Activated naive CD4-positive, alpha-beta T cell (primary cell): Measurements from ENCODE around the gene RPTOR.

Source experiments
- DNase-seq, 4 experiments: peaks; one replicate each; lab custom pipeline; 2025; lab: John Stamatoyannopoulos, UW

The RPTOR gene

DNA sequence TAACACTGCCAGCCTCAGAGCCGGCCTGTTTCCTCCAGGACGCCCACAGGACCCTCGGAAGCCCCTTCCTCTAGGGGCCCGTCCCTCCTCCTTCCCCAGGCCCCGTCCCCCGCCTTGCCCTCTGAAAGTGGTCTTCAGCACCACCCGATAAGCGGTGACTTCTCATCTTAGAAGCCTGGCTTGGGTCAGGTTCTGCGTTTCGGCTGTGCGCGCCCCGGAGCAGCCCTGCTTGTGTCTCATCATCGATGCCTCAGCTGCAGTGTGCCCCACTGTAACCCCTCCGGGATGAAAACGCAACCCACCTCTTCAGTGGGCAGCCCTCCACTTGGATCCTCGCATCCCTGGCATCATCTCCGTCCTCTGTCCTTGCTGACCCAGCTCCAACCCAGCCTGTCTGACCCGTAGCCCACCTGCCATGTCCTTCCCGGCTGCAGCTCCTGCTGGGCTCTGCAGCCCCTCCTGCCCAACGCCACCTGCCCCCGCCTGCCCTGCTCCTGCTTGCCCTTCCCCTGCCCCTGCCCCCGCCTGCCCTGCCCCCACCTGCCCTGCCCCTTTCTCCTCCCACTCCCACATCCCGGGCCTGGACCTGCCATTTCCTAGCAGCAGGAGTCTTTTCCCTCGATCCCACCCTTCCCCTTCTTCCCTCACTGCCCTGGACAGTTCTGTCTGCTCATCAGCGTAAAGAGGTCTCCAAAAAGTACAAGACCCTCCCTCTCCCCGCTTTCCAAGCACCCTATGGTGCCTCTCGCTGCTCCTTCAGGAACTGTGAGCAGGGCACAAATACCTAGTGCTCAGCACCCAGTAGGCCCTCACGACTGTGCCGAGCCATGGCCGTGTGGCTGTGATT, 334.5 kb downstream of the RPTOR start:
- no peak for DNase-seq

GRCh38 chr17:80879723-80880647, 335.3 kb downstream of the RPTOR start:
- DNase-seq = no peak

GRCh38 chr17:80880648-80880985, 336.0 kb downstream of the RPTOR start:
- no peak for DNase-seq

GRCh38 chr17:80881306-80881705, 336.7 kb downstream of the RPTOR start:
- no peak for DNase-seq

- no peak for DNase-seq
Measured at GRCh38 chr17:80882323-80882722, 337.7 kb downstream of the RPTOR start.

- DNase-seq = no peak
Measured at GRCh38 chr17:80882926-80883685, 338.5 kb downstream of the RPTOR start.

DNA sequence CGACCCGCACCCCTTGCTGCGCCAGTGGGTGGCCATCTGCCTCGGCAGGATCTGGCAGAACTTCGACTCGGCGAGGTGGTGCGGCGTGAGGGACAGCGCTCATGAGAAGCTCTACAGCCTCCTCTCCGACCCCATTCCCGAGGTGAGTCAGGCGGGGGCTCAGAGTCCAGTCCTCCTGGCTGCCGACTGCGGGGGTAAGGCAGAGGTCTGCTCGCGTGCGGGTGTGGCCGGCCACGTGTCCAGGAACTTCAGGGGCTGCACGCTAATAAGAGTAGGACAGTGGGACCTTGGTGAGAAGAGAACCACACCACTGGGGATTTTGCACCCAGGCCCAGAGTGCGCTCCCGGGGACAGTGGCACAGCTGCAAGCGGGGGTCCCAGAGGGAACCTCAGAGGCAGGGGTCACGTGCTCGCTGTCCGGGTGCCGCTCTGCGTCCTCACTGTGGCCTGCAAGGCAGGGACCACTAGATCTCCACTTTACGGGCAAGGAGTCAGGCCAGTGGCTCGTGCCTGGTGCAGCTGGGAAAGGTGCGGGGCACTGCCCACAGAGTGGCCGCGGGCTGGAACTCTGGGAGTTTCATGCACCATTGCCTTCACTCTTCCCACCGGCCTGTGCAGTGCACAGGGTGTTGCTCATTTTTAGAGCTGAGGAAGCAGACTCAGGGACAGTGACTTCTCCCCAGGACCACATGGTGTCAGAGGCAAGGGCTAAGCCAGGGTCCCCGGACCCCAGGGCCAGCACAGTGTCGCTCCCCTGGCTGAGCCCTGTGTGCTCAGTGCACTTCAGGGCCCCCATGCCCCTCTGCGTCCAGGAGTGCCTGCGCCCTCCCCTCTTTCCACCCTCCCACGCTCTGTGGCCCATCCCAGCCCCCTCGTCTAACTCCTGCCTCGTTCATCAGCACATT, 339.4 kb downstream of the RPTOR start:
- no peak for DNase-seq

GRCh38 chr17:80884811-80885210, 340.2 kb downstream of the RPTOR start:
- no peak for DNase-seq

DNA sequence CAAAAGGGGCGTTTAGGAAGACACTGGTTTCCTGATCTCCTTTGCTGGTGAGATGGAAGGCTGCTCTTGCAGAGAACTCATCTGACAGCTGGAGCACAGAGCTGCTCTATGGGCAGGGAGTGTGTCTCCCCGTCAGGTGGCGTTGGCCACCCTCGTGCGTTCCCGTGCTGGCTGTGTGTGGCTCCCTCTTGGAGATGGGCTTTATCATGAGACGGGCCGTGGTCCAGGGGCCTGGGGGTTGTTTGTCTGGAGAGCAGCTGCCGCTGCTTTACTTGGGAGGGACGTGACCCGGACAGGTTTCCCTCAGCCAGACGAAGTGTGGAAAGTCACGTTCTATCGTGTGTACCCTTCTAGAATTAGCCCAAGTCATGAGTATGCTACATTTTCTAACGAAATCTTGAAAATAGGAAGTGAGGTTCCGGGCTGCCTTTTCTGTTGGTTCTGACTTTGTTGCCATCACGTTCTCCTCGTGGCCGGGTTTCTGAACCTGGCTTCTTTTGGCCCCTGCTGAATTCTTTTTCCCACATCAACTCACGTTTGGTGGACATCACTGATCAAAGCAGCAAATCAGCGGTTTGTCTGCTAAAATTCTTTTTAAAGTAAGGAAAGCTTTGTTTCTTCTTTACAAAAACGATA, 341.4 kb downstream of the RPTOR start:
- DNase-seq = no peak

DNA sequence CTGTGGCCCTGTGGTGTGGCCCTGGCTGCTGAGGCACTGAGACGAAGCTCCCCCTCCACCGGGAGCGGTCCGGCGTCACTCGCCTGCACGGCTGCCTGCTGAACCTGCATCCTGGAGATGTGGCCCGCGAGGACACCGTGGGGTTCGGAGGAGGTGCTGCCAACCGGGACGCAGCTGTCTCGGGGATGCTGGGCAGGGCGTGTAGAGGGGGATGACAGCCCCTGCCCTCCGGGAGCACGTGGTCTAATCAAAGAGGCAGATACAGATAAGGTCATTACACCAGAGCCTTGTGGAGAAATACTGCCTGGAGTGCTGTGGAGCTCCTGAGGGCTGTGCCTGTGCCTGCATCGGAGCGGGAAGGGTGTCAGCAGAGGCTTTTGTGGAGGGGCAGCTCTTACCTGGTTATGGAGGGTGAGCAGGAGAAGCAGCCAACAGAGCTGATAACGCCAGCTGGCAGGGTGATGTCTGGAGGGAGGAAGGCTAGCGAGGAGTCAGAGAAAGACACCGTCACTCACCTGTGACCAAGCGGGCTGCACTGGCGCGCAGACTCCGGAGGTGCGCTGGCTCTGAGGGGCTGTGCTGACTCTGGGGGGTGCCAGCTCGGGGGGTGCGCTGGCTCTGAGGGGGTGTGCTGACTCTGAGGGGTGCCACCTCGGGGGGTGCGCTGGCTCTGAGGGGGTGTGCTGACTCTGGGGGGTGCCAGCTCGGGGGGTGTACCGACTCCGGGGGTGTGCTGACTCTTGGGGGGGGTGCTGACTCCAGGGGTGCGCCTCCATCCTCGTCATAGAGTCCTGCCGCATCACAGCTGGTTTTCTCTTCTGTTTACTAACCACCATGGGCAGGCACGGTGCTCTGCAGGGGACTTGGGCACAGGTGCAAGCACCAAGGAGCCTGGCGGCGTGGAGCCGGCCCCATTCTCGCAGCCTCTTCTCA, 342.3 kb downstream of the RPTOR start:
- DNase-seq = no peak

DNA sequence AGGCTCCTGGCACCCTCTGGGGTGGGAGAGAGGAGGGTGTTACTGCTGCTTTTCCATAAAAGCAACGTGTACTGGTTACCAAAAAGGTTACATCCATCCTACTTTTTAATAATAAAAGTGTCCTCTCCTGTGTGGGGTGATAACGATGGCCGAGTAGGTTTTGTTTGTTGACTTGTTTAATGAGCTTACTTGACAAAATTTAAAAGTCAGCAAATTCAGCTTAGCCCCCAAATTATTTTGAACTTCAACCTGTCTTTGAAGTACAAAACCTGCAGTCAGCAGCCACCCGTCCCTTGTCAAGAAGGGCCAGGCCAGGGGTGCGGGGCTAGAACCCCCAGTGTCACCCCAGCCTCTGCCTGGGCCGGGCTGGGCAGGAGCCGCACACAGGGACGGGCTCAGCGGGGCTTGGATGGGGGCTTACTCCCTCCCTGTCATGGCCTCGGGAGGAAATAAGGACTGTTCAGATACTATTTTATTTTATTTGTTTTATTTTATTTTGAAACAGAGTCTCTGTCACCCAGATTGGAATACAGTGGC, 343.1 kb downstream of the RPTOR start:
- no peak for DNase-seq

DNA sequence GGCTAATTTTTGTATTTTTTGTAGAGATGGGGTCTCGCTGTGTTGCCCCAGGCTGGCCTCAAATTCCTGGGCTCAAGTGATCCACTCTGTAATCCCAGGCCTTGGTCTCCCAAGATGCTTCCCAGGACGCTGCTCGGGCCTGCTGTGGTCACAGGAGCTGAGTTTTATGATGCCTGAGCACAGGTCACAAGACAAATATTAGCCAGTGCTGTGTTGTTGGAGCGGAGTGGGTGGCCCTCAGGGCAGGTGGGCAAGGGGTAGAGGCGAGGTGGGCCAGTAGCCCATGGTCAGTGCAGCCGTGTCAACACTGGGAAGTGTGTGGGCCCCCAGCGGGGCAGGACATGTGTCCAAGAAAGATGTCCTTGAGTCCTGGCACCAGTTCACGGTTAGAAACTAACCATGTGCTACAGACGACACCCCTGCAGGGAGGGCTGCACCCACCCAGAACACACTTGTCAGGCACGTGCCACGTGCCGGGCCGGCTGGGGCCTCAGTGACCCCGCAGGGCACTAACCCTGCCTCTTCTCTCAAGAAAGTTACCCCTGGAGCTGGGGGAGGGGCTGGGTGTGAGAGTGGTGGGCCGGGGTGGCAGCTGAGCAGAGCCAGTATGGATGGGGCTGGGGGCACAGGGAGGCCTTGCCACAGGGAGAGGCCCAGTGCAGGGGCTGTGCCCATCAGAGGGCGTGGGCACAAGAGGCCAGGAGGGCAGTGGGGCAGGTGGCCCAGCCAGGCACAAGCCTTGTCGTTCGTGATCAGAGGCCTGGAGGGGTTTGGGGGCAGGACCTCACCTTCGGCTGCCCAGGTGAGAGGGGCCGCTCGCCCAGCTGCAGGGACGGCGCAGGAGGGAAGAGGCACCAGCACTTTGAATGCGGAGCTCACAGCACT, 343.9 kb downstream of the RPTOR start:
- DNase-seq = no peak

DNA sequence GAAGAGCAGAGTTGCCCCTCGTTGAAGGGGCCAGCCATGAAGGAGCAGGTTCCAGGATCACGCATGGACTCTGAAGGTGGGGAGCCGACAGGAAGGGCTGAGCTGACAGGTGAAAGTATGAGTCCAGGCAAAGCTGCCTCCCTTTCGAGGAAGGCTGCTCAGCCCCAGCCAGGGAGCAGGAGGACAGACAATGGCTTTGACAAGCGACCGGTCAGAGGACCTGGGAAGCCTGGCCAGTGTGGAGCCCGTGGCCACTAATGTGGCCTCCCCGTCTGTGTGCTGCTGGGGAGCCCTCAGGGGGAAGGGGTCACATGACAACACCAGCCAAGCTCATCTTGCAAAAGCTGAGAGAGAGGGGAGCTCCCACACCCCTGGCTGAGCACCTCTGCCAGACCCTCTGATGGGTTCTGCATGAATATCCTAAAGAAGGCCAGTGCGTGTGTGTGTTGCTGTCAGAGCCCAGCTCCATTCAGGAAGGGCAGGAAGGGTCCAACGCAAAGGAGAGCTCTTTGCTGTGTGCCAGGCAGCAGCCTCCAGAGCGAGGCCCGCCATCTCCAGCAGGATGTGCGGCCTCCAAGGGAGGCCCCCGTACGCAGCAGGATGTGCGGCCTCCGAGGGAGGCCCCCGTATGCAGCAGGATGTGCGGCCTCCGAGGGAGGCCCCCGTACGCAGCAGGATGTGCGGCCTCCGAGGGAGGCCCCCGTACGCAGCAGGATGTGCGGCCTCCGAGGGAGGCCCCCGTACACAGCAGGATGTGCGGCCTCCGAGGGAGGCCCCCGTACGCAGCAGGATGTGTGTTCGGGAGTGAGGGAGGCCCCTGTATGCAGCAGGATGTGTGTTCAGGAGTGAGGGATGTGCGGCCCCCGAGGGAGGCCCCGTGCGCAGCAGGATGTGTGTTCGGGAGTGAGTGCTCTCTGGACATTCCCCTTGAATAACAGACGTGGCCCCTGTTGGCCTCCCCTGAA, 344.9 kb downstream of the RPTOR start:
- DNase-seq = no peak

DNA sequence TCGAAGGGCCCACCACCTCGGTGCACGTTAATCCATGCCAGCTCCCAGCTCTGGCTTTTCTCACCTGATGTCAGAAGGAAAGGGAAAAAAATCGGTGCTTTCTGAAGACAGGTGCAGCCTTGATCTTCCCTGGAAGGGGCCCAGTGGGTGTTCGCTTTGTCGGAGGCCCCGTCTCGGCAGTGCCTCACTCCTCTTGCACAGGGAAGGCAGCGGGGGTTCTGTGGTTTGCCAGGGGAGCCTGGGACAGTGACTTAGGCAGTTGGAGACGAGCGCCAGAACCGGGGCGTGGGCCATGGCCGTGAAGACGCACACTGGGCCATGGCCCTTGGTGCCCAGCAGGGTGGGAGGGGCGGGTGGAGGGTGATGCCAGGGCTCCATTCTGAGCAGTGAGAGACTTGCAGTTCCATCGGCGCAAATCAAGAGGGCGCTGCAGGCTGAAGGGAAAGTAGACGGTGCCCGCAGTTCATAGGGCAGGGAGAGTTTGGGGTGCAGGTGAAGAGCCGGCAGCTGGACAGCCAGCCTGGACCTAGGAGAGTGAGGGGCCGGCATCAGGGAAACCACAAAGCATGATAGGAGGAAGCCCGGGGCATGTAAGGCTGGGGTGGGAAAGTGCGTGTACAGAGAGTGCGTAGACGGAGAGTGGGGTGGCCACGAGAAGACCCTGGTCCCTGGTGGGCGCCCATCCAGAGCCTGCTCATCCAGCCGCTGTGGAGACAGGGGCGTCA, 345.7 kb downstream of the RPTOR start:
- no peak for DNase-seq

- DNase-seq = no peak
Measured at GRCh38 chr17:80890921-80891396, 346.3 kb downstream of the RPTOR start.

GRCh38 chr17:80891397-80892018, 346.9 kb downstream of the RPTOR start:
- DNase-seq = peak in 2 of 4 experiments; percentile 38
